NK-92 (cell line): ENCODE data around the gene NRG2.

ENCODE experiments used
- DNase-seq: peaks from one replicate; lab custom pipeline; 2025; ENCODE audit not compliant: unreplicated experiment; lab: John Stamatoyannopoulos, UW

Gene NRG2

GRCh38 chr5:139817970-139818369 lies 225.1 kb downstream of the NRG2 start:
- no peak for DNase-seq

- no peak for DNase-seq
These were observed 225.7 kb downstream of the NRG2 start for GRCh38 chr5:139817362-139817761.

- no peak for DNase-seq
These were observed 226.5 kb downstream of the NRG2 start for GRCh38 chr5:139816566-139816965.

GRCh38 chr5:139814704-139815280 lies 228.3 kb downstream of the NRG2 start:
- no peak for DNase-seq

DNA sequence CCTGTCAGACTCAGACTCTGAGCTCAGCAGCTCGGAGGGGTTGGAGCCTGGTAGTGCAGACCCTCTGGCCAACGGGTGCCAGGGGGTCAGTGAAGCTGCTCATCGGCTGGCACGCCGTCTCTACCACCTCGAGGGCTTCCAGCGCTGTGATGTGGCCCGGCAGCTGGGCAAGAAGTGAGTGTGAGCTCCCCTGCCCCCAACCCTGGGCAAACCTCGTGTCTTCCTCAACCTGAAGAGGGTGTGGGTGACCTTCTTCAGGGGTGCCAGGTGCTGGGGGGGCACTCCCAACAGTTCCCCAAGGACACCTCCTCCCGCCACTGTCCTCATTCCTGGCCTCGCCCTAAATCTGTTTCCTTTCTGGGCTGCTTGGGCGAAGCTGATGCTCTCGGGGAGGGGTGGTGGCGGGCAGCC lies 228.9 kb downstream of the NRG2 start:
- no peak for DNase-seq

DNA sequence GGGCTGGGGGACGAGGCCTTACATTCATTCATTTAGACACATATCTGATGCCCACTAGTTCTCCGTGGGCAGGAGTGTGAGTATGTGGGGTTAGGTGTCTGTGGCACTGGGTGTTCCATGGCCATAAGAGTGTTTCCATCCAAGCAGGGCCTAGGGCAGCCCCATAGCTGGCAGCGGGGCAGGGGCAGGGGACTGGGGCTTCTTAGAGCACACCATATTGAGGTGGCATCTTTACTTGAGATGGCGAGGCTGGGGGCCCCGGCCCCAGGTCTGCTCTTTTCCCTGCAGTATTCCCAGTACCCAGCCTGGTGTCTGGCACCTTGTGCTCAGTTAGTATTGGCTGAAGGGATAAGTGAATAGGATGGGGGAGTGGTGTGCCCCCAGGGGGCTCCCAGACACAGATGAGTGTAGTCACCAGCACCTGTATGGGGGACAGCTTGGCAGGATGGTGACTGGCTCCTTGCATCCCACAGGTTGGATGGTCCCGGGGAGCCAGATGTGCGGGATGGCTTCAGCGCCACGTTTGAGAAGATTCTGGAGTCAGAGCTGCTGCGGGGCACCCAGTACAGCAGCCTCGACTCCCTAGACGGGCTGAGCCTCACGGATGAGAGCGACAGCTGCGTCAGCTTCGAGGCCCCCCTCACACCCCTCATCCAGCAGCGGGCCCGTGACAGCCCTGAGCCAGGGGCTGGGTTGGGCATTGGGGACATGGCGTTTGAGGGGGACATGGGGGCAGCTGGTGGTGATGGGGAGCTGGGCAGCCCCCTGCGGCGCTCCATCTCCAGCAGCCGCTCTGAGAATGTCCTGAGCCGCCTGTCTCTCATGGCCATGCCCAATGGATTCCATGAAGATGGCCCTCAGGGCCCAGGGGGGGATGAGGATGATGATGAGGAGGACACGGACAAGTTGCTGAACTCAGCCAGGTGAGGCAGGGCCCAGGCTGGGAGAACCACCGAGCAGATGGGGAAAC lies 230.0 kb downstream of the NRG2 start:
- no peak for DNase-seq

GRCh38 chr5:139812323-139812722 lies 230.8 kb downstream of the NRG2 start:
- DNase-seq, result no peak

- no peak for DNase-seq
These were observed 231.9 kb downstream of the NRG2 start for GRCh38 chr5:139811274-139811607.

DNA sequence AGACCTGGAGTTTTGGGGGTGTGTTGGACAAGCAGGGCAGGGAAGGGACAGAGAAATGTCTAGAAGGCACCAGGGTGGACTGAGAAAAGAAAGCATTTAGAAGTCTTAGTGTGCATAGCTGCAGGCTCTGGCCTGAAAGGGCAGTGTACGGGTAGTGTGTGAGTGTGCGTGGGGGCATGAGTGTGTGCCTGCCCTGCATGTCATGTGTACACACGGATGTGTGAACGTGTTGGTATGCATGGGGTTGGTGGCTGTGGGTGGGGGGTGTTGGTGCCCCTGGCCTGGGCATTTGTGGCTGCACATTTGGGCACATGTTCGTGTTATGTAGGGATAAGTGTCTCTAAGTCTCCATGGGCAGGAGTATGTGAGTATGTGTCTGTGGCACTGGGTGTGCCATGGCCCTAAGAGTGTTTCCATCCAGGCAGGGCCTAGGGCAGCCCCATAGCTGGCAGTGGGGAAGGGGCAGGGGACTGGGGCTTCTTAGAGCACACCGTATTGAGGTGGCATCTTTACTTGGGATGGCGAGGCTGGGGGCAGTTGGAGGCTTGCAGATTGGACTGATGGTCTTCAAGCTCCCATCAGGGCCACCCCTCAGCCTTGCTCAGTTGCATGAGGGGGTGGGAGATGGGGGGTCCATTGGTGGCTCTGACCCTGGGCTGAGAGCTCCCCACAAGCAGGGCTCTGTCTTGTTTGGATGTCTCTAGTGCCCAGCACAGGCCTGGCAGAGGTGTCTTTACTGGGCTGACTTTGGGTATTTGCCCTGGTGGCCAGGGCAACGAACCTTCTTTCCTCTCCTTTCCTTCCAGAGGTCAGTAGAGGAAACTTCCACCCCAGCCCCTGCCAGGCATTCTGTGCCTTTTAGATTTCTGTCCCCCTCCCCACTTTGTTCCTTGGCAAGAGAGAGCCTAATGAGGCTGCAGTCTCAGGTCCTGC lies 232.5 kb downstream of the NRG2 start:
- no peak for DNase-seq

DNA sequence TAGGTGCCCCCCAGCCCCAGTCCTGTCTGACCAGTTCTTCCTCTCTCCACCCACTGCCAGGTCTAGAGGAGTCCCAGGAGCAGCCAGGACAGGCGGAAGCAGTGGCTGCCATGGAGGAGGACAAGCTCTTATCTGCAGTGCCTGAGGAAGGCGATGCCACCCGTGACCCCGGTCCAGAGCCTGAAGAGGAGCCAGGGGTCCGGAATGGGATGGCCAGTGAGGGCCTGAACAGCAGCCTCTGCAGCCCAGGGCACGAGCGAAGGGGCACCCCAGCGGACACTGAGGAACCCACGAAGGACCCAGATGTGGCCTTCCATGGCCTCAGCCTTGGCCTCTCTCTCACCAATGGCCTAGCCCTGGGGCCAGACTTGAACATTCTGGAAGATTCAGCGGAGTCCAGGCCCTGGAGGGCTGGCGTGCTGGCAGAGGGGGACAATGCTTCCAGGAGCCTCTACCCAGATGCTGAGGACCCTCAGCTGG lies 233.7 kb downstream of the NRG2 start:
- no peak for DNase-seq

- no peak for DNase-seq
These were observed 234.4 kb downstream of the NRG2 start for GRCh38 chr5:139808481-139809330.

DNA sequence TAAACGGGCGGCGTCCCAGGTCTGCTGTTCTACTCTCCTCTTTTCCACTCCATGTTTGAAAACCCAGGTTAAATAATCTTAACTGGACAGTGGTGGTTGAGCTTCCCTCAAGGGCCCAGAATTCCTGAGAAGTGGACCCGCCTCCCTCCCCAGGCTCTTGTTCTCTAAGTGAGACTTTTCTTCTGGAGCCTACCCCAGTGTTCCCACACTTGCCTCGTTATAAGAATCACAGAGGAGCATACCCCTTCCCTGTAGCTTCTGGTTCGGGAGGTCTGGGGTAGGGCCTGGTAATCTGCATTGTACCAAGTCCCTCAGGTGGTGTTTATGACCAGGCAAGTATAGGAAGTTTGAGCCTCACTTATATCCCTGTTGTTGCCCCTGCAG lies 235.5 kb downstream of the NRG2 start:
- DNase-seq, result no peak

DNA sequence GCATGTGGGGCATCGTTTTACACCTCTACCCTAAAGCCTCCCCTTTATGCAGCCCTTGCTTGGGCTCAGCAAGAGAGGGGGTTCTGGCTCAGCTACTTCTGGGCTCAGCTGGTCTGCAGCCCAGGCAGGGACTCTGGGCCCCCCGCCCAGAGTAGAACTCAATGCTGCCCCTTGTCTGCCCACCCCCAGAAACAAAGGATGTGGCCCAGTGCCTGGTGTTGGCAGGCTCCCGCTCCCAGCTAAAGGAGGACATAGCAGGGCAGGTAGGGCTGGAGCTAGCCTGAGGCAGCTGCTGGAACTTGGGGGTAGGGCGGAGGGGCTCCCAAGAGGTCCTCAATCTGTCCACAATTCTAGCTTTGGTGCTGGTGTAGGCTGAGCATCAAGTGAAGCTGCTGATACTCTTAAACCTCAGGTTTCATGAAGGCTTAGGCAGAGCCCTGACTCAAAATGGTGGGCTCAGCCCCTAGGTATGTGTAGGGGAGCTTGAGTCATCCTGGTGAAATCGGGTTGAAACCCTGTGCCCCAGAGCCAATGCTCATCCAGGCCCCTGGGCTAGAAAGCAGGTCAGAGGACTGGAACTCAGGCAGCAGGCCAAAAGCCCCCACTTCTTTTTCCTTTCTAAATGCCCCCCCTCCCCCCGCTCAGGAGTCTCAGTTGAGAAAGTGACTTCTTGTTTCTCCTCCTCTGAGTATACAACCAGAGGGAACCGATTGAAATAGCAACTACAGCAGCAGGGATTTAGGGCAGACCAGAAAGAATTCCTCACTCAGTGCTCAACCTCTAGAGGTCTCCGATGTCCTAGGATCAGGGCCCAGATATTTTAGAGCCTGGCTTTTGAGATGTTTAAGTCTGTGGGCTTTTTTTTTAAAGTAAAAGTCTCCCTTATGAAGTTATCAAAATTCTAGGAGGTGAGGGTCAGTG lies 236.1 kb downstream of the NRG2 start:
- no peak for DNase-seq

- no peak for DNase-seq
These were observed 237.0 kb downstream of the NRG2 start for GRCh38 chr5:139806111-139806510.

GRCh38 chr5:139805545-139805944 lies 237.6 kb downstream of the NRG2 start:
- no peak for DNase-seq

DNA sequence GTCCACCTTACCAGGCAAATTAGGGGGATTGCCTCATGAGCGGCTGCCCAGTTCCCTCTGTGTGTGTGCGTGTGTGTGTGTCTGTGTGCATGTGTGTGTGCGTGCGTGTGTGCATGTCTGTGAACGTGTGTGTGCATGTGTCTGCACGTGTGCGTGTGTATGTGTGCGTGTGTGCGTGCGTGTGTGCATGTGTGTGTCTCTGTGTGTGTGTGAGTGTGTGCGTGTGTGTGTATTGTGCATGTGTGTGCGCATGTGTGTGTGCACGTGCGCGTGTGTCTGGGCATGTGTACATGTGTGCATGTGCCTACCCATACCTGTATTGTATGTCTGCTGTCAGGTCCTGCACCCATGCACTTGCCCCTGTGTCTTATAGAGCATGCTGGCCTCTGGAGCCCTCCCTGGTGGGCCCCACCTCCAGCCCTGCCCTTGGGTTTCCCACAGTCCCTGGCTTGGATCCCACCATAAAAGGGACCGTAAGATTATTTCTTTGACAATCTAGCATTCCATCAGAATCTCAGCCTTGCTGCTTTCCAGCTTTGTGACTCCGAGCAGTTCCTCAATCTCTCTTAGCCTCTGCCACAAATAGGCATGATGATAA lies 238.2 kb downstream of the NRG2 start:
- DNase-seq, result no peak

- no peak for DNase-seq
These were observed 239.1 kb downstream of the NRG2 start for GRCh38 chr5:139803978-139804377.

- DNase-seq, result no peak
These were observed 243.7 kb downstream of the NRG2 start for GRCh38 chr5:139799359-139799758.

DNA sequence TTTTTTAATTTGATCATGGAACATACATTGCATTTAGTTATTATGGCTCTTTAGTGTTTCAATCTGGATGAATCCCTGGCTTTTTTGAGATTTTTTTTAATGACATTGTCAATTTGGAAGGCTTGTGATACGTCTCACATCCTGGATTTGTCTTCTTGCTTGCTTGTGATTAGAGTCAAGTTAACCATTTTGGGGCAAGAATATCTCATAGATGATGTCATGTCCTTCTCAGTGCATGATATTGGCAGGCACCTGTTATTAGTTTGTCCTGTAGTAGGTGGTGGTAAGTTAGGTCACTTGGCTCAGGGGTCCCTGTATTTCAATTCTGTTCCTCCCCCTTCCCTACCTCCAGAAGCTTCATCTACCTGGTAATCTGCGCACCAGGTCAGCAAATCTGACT lies 244.2 kb downstream of the NRG2 start:
- DNase-seq, result no peak
